COR-L47 (cell line): ENCODE measurements around the gene PRKCA.
A peak's percentile ranks its signal among the peaks of the same experiment; 100 is the strongest.
"Not testable (repeated sequence)": the region's sequence is repeated elsewhere in the genome, so short reads cannot be mapped to it uniquely, and the experiment has no call there.

Experiments
- DNase-seq: peaks from one replicate; lab custom pipeline; 2025; lab: John Stamatoyannopoulos, UW

The PRKCA gene

DNA sequence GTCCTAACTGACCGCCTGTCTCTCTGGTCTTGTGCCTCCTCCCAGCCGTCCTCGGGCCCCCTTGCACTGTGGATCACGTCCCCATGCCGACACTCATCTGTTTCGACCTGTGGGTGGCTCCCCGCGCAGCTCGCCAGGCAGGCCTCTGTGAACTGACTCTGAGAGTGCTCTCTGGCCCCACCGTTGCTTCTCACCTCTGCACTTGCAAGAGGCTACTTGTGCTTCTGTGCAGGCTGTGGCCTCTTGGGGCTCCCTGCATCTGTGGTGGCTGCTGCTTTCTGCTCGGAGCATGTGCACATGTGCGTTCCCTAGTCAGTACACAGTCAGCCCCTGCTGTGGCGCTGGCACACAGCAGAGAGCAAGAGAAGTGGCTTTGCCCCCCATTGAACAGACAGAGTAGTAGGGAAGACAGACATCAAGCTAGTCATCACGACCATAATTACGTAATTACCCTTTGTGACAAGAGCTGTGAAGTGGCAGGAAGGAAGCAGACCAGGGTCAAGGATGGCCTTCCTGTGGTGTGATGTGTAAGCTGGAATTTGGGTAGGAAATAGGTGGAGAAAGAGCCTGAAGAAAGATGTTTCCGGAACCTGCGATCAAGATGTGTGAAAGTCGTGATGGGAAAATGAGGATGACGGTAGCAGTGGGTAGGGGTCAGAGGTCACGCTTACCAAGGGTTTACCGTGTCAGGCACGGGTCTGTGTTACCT is 276.5 kb downstream of the PRKCA start:
- no peak for DNase-seq

GRCh38 chr17:66579556-66579955 is 277.1 kb downstream of the PRKCA start:
- DNase-seq: no peak

DNA sequence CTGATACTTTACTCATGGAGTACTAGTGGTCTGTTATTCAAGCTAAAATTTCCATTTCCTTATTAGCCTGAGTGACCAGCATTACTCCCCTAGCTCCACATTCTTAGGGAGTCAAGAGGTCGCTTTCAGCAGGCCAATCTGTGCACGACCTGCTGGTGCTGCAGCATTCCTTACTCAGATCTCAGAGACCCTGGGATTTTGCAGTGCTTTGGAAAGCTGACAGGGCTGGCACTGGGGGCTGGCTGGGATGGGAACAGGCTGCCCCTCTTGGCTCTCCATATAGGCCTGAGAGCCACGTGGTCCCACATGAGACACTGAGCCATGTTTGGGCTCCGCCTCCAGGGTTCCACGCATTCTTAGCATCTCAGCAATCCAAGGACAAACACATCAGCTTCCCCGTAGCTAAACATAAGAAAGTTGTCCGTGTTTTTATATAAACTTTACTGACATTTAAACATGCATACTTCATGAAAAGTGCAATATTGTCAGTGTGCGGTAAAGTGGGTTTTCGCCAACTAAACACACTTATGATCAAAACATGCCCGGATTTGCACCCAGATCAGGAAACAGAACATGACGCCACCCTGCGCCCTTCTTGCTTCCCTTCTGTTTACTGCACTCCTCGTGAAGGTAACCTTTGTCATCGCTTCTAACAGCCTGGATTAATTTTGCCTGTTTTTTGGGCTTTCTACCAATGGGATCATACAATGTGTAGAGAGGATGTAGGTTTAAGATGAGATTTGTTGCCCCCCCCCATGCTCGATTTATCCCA is 278.0 kb downstream of the PRKCA start:
- DNase-seq: no peak

DNA sequence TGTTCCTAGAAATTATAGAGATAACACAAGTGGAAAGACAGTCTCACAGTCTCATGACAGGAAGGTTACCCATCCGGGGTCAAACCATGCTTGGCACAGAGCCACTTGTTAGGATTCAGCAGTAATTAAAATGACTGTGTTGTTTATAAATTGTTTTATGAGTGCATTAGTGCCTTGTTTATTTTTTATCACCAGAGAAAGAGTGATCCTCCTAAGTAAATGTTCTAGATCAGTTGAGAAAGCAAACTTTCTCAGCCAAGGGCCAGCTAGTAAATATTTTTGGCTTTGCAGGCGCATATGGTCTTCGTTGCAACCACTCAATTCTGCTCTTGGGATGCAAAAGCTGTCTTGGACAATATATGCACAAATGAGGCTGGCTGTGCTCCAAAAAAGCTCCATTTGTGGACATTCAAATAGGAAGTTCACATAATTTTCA is 278.6 kb downstream of the PRKCA start:
- peak; percentile 46 for DNase-seq

- no peak for DNase-seq
These were observed 280.1 kb downstream of the PRKCA start for GRCh38 chr17:66582373-66583111.

DNA sequence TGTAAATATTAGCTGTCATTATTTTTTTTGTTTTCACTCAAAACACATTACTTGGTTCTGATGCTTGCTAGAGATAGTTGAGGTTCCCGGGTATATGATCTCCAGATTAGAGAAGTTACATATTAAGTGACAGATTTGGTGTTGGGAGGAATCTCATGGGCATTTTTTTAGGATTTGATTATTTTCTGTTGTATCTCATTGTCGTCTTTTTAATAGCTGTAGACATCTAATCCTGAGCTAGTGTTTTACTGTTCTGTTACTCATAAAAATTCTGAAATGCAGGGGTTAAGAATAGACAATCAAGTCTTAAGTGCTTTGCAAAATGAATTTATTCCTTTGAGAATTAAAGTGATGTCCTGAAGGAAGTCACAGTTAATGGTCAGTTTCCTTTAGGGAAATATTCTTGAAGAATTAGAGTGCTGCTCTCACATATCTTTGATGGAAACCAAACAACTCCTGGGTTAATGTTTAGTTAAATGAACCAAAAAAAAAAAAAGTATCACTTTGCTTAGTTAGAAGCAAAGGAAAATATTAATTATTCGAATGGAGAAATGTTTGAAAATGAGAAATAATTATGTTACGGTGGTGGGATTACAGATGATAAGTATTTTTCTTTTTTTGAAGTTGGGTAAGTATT is 280.8 kb downstream of the PRKCA start:
- no peak for DNase-seq

DNA sequence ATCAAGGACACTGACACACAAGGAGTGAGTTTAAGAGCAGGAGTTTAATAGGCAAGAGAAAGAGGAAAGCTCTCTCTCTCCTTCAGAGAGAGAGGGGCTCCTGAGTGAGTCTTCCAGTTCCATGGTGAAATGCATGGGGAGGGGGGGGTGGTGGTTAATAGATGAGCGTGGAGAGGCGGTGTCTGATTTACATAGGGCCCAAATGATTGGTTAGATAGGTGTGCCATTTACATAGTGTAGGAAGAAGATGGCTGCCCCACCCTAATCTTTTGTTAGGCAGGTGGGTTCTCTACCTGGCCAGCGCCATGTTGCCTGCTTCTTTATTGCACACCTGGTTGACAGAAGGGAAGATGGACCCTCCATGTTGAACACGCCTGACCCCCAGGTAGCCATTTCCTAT is 282.5 kb downstream of the PRKCA start:
- DNase-seq: no peak

GRCh38 chr17:66585472-66585871 is 283.1 kb downstream of the PRKCA start:
- DNase-seq: no peak

- DNase-seq: no peak
These were observed 287.5 kb downstream of the PRKCA start for GRCh38 chr17:66589892-66590291.

GRCh38 chr17:66593116-66593515 is 290.7 kb downstream of the PRKCA start:
- no peak for DNase-seq

DNA sequence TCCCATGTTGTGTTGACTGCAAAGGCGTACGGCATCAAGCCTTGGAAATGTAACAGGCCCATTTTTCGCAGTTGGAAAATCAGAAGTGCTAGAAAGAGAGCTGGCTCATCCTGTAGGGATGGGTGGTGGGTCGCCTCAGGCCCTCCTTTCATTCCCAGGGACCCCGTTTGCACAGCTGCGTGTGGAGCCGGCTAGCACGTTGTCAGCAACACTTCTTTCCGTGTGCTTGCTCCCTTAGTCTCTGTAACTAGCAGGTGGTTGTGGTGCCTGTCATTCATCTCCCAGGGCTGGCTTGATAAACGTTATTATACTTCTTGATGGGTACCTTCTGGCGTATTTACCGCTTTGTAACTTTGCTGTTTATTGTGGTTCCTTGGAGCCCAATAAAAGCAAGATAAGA is 293.5 kb downstream of the PRKCA start:
- DNase-seq: no peak

DNA sequence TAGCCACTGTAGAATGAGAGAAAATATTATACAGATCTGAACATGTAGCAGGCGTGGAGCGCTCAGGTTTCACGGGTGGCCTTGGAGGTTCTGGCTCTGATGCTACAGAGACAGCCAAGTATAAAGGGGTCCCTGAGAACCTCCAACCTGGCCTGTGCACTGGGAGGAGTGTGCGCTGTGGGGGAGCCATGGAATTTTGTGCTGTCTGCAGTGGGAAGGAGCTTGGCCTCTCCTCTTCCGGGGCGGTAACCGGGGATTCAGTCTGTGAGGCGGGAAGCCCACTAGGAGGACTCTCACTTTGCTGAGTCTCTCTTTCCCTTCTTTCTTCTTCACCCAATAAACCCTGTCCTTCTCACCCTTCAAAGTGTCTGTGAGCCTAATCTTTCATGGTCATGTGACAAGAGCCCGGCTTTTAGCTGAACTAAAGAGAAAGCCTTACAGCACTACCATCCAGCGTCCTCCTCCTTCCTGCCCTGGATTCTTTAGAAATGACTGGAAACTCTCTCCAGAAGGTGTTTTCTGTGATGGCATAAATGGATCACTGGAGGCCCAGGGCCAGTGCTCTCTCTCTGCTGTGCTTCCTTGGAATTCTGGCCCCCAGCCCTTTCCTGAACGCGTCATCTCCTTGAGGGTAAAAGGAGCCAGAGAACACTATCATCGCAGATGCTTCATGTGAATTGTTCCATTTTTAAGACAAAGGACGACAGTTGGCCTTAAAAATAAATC is 300.4 kb downstream of the PRKCA start:
- DNase-seq: no peak

DNA sequence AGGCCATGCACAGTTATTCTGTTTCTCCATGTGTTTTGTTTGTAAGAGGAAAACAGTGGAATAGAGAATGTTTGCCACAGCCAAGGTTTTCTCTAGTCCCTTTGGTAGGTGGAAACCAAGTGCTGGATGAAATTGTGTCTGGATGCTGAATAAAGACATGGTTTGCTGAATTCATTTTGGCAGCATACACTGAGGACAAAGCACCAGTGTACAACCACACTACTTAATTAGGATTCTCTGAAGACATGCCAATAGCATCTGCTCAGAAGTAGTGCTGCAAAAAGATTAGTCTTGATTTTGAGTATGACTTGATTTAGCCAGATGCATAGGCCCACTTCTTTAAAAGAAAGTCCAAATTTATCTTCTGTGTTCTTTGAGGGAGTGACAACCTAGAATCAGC is 302.0 kb downstream of the PRKCA start:
- DNase-seq: no peak

GRCh38 chr17:66605541-66605940 is 303.1 kb downstream of the PRKCA start:
- DNase-seq: no peak

GRCh38 chr17:66610361-66611133 is 308.1 kb downstream of the PRKCA start:
- no peak for DNase-seq

DNA sequence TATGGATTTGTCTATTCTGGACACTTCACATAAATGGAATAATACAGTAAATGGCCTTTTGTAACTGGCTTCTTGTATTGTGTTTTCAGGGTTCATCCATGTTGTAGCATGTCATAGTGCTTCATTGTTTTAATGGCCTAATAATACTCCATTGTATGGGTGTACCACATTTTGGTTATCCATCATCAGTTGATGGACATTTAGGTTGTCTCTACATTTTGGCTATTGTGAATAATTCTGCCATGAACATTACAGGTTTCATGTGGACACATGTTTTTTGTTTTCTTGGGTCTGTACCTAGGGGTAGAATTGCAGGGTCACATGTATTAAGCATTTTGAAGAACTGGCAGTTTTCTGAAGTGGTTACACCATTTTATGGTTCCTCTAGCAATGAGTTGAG is 309.0 kb downstream of the PRKCA start:
- no peak for DNase-seq

DNA sequence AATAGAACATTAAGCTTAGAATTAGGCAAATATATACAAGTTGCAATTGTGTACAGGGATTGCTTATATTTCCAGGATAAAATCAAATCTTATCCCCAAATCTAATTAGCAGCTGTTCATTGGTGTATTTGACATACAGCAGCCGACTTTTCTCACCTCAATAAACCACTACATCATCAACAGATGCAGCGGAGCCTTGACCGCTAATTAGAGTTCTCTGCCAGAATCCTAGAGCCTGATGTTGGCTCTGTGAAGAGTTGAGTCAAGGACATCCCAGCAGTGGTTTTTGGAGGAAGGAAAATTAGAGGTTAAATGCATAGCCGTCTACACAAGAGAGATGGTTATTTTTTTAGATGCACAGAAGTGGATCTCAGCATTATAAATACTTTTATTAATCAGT is 310.6 kb downstream of the PRKCA start:
- no peak for DNase-seq

DNA sequence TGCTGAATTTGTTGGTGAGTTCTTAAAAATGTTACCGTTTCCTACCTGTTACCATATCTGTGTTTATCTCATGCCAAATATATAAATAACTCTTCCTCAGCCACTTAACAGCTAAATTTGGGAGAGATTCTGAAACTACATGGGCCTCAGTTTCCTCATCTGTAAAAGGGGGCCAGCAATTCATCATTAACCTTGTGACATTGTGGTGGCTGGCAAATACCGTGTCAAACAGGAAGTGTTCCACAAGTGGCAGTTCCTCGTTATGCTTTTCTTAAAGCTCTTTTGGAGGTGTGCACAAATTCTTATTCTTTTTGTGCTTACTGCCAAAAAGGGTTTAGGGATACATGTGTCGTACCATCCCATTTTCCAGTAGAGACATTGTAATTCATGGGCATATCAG is 312.1 kb downstream of the PRKCA start:
- no peak for DNase-seq

DNA sequence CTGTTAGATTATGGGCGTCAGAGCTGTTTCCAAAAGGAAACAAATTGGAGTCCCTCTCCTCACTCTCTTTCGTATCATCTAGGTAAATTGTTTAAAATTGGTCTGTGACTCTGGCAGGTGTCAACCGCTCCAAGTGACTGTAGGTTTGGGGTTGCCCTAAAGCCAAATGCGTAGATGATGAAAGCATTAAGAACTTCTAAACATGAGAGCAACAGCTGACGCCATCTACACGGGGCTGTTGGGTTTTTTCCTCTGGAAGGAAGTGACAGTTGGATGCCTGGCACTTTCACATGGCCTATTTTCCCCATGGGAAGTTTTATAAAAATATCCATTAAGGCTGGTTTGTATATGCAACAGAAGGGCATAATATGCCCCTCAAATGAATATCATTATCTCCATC is 316.8 kb downstream of the PRKCA start:
- DNase-seq: no peak

DNA sequence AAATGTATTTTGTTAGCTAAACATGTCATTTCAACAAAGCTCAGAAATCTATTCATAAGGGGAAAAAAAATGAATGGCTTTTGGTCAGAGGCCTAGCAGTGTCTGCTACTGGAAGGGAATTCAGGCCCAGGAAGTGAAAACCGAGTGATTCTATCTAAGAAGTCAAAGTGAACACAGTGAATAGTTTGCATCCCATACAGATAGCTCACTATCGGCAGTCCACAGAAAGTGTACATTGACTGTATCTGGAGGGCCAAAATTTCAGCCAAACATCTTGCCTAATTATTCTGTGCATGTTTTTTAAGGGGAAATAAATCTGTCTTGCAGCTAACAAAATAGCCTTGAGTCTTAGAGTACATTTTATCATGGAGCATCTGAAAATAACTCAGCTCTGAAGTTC is 318.1 kb downstream of the PRKCA start:
- no peak for DNase-seq

GRCh38 chr17:66624630-66625029 is 322.2 kb downstream of the PRKCA start:
- DNase-seq: not testable (repeated sequence)
